Left lung (tissue), 10 donors: ENCODE results near the gene ERP27. TPM values are rescaled to one million over a fixed set of nuclear protein-coding genes. Genes with fewer than 3 reads are reported as not detected.

ENCODE experiments used
- ATAC-seq: fragments of 200-7000 bp; cut with Tn5 transposase; one replicate; pipeline ENCODE4 v1.9.1; 2020; ENCODE audit warnings: moderate library complexity
- DNase-seq, 4 donors: peaks; one replicate each; pipeline ENCODE4 v3.0.0-alpha.2; 2013 to 2020
- H3K27ac ChIP-seq, 2 donors: fragments of 200-600 bp; sonication (generic) in 1 of 2; one replicate each; pipeline versions ENCODE4 v1.5.0 to v1.8.0; 2020 to 2021
- H3K27me3 ChIP-seq, 2 donors: fragments of 200-600 bp; sonication (generic) in 1 of 2; one replicate each; pipeline versions ENCODE4 v1.5.0 to v1.8.0; 2020 to 2021
- H3K36me3 ChIP-seq, 2 donors: fragments of 200-600 bp; sonication (generic) in 1 of 2; one replicate each; pipeline versions ENCODE4 v1.5.0 to v1.8.0; 2020 to 2021
- H3K4me1 ChIP-seq, 2 donors: fragments of 200-600 bp; one replicate each; pipeline ENCODE4 v1.8.0; 2021
- H3K4me3 ChIP-seq, 2 donors: fragments of 200-600 bp; sonication (generic) in 1 of 2; one replicate each; pipeline versions ENCODE4 v1.5.0 to v1.8.0; 2020 to 2021; ENCODE audit warnings: mild to moderate bottlenecking in 1 of 2
- H3K9me3 ChIP-seq, 2 donors: fragments of 200-600 bp; sonication (generic) in 1 of 2; one replicate each; pipeline versions ENCODE4 v1.5.0 to v1.8.0; 2020 to 2021
- CTCF ChIP-seq, 2 donors: fragments of 200-600 bp; sonication (generic) in 1 of 2; IDR thresholded peaks; one replicate each; pipeline versions ENCODE4 v1.5.0 to v1.8.0; 2021; ENCODE audit warnings: antibody characterized with exemption in 2 of 2
- intact Hi-C, 2 donors: fragments of 100-400 bp; cut with DNase I; formaldehyde crosslinking; loops; one replicate each; pipeline versions ENCODE4 v1.11.2 to v1.14.2; 2022
- polyA plus RNA-seq, 6 donors: library from polyadenylated mRNA; unstranded; fragments of 120-200 nt; gene quantifications; one replicate each; pipeline ENCODE4 v1.2.1, GENCODE V29; 2013; ENCODE audit not compliant: insufficient read length in 6 of 6
- total RNA-seq, 2 donors: library from RNA; stranded (reverse); fragmentation: NEBNext Ultra II Directional; extraction: Animal tissue kit (Norgen Biotek cat#: 25700); gene quantifications; one replicate each; pipeline ENCODE4 v1.2.1, GENCODE V29; 2021
- donor health status: DM: no; HTN: yes; CAD: no.
- donor health status: DM: no; HTN: no; CAD: no.

ERP27 gene
- total and polyA plus RNA-seq, 8 donors, result 3.0 to 16.2 (median 8.4) TPM

DNA sequence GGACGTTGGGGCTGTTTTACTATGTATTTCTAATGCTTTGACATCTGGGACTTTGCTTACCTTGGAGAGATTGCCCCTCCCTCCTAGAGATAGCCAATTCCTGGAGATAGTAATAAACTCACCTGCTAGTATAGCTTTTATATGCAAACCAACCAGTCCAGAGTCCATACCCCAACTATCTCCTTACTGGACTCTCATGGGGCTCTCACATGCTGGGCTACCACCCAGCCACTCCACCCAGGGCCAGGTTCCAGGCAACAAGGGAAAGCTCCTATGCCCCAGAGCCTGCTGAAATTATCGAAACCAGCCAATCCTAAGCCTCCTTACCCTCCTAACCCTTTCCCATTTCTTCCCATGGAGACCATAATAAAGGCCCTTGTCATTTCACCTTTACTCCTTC lies 27.2 kb downstream of the ERP27 start:
- H3K36me3 ChIP-seq, result peaks cover 0 to 32% of the 10 kb centered on the region in 2 donors
- no peaks in the 10 kb centered on the region for H3K27me3 ChIP-seq
- no peaks in the 10 kb centered on the region for H3K9me3 ChIP-seq
- H3K4me1 ChIP-seq, result no peaks in the 10 kb centered on the region
- intact Hi-C loops, result no loop called here
- no peak overlapping the region for H3K27ac ChIP-seq
- no peak for ATAC-seq
- no peak overlapping the region for H3K4me3 ChIP-seq
- DNase-seq, result no peak
- TF ChIP-seq CTCF (IDR thresholded peaks at IDR 0.05), result no peak

DNA sequence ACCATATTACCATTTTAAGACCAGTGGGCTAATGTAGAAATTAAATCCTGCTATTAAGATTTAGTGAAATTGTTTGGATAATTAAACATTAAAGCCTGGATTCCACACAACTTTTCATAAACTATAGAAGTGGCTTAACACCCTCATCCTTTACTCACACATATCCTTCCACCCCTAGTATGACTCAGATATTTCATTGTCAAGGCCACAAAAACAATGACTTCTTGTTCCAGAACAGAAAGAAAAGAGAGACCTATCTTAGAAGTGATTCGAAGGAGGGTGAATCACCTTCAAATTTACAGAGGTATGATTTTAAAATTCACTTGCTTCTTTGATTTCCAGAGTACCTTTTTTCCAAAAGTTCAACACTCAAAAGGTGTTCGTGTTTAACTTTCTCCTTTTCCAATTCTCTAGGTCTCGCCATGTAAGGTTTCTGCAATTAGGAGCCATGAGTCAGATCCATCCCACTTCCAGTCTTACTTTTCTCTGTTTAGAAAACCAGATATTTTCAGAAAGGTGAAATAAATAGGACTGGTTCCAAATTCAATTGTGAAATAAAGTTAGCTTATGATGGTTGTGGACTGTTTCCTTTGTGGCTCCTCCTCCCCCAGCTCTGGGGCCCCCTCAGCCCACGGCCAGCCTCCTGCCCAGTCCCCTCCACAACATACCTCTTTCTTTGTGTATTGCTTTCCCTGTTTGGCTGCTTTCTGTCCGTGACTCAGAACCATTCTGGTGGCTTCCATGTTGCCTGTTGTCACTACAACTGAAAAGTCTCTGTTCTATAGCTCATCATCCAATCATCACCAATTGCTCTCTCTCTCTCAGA lies 28.0 kb downstream of the ERP27 start:
- ATAC-seq (no peak), DNase-seq (no peak)
- Histone ChIP-seq H3K4me1 (peaks cover 0 to 4% of the 10 kb centered on the region in 2 donors), H3K4me3 (no peak overlapping the region), H3K27me3 (no peaks in the 10 kb centered on the region), H3K36me3 (peaks cover 0 to 25% of the 10 kb centered on the region in 2 donors), H3K27ac (no peak overlapping the region), H3K9me3 (no peaks in the 10 kb centered on the region)
- intact Hi-C loops, result no loop called here
- TF ChIP-seq CTCF (IDR thresholded peaks at IDR 0.05), result no peak

- intact Hi-C loops, result no loop called here
- Histone ChIP-seq H3K4me3 (no peak overlapping the region), H3K27me3 (no peaks in the 10 kb centered on the region), H3K27ac (no peak overlapping the region), H3K9me3 (no peaks in the 10 kb centered on the region), H3K4me1 (peaks cover 4 to 6% of the 10 kb centered on the region in 2 donors), H3K36me3 (peaks cover 0 to 2% of the 10 kb centered on the region in 2 donors)
- ATAC-seq (no peak), DNase-seq (no peak)
- no peak for TF ChIP-seq CTCF (IDR thresholded peaks at IDR 0.05)
Measured at GRCh38 chr12:14907953-14908352, 30.4 kb downstream of the ERP27 start.

- no peak for DNase-seq
- intact Hi-C loops, result no loop called here
- H3K27ac ChIP-seq, result peak overlapping the region; percentile 54 to 64
- peak; percentile 55 for ATAC-seq
- H3K4me1 ChIP-seq, result peaks cover 4 to 6% of the 10 kb centered on the region in 2 donors
- H3K4me3 ChIP-seq, result no peak overlapping the region
- no peak for TF ChIP-seq CTCF (IDR thresholded peaks at IDR 0.05)
- H3K9me3 ChIP-seq, result no peaks in the 10 kb centered on the region
- no peaks in the 10 kb centered on the region for H3K36me3 ChIP-seq
- H3K27me3 ChIP-seq, result no peaks in the 10 kb centered on the region
Measured at GRCh38 chr12:14906114-14906513, 32.2 kb downstream of the ERP27 start.

DNA sequence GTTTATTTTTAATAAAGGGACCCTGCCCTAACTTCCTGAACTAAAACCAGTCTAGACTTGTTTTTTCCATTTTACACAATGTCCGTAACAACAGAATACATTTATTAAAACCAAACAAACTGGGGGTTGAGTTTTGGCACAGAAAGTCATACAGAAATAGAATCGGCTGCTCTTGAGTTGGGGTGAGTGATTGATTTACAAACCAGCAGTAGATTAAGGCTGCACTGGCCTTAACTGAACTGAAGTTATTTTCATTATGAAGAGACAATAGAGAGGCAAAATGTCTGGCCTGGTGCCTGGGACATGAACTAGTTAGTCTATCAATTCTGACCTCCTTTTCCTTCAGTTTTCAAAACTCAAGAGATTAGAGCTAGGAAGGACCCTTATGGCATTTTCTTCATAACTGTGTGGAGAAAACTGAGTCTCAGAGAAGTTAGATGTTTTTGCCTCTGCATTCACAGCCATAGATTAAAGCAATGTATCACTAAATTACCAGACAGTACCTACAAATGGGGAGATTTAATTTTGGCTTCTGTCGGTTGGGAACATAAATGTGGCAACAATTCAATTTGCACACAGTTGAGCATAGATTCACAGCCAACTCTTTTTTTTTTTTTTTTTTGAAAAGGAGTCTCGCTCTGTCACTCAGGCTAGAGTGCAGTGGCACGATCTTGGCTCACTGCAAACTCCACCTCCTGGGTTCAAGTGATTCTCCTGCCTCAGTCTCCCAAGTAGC lies 32.9 kb downstream of the ERP27 start:
- Histone ChIP-seq H3K4me1 (peaks cover 4 to 6% of the 10 kb centered on the region in 2 donors), H3K36me3 (no peaks in the 10 kb centered on the region), H3K4me3 (no peak overlapping the region), H3K27ac (peak overlapping the region; percentile 54 to 64), H3K27me3 (no peaks in the 10 kb centered on the region), H3K9me3 (no peaks in the 10 kb centered on the region)
- peak in 1 of 4 donors; percentile 54 for DNase-seq
- no peak for TF ChIP-seq CTCF (IDR thresholded peaks at IDR 0.05)
- intact Hi-C loops, result no loop called here
- peak; percentile 42 for ATAC-seq
